Stomach smooth muscle (tissue), 2 donors: ENCODE data around the gene LRRC42.

Source experiments
- H3K27ac ChIP-seq: one replicate; pipeline ENCODE4 v1.7.0; 2013; ENCODE audit warnings: mild to moderate bottlenecking, low read length, inconsistent platforms
- H3K27me3 ChIP-seq, 2 donors: one replicate each; pipeline ENCODE4 v1.7.0; 2013; ENCODE audit warnings: low read length in 2 of 2; ENCODE audit not compliant: insufficient read depth in 2 of 2, control insufficient read depth in 1 of 2
- H3K36me3 ChIP-seq, 2 donors: one replicate each; pipeline ENCODE4 v1.7.0; 2013; ENCODE audit warnings: low read length in 2 of 2; ENCODE audit not compliant: control insufficient read depth in 2 of 2, insufficient read depth in 2 of 2
- H3K4me1 ChIP-seq: one replicate; pipeline ENCODE4 v1.7.0; 2013; ENCODE audit warnings: low read length; ENCODE audit not compliant: control insufficient read depth, insufficient read depth
- H3K4me3 ChIP-seq, 2 donors: one replicate each; pipeline ENCODE4 v1.7.0; 2013; ENCODE audit warnings: low read length in 2 of 2
- H3K9ac ChIP-seq, 2 donors: one replicate each; pipeline ENCODE4 v1.7.0; 2013; ENCODE audit warnings: low read length in 2 of 2, mild to moderate bottlenecking in 1 of 2
- H3K9me3 ChIP-seq, 2 donors: one replicate each; pipeline ENCODE4 v1.7.0; 2013; ENCODE audit warnings: low read length in 2 of 2; ENCODE audit not compliant: control insufficient read depth in 2 of 2
- donor health status: healthy.
- donor health status: Pancreatic carcinoma.

The LRRC42 gene

DNA sequence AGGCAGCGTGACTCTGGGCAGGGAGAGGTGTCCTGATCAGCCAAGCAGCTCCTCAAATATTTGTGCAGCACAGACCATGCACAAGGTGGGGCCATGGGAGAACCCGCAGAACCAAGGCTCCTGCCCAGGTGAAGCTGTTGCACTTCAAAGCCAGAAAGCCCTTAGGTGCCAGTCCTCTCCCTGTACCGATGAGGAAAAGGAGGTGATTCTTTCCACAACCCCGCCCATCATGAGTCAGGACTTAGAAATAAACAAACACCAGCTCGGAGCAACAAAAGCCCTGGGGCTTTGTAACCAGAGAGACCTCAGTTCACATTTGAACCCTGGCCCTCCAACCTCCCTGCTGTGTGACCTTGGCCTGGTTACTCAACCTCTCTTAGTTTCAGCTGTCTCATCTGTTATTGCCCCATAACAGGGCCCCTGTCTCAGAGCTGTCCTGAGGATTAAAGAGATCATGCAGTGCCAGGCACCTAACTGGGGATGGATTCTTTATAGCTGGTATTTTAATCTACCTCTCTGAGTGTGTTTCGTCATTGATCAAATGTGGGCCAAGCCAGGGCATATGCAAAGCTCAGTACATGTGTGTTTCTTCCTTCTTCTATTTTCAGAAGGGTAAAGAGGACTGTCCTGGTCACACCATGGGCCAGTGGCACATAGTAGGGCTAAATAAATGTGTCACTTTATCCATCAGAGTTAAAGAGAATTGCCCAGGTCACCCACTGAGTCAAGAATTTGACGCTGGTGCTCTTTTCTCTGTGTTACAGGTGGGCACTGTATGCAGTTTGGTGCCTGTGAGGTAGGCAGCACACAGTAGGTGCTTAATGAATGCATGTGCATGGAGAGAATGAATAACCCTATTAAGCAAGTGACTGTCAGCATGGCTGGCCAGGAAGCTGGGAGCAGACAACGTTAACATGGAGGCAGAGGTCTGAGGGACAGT is 70.5 kb downstream of the LRRC42 start:
- Histone ChIP-seq H3K27ac (no peak overlapping the region), H3K9ac (no peak overlapping the region), H3K36me3 (no peaks in the 10 kb centered on the region), H3K4me1 (no peaks in the 10 kb centered on the region), H3K27me3 (peaks cover 8 to 11% of the 10 kb centered on the region in 2 donors), H3K4me3 (no peak overlapping the region), H3K9me3 (no peaks in the 10 kb centered on the region)
